GM18526 (cell line): Measurements from ENCODE around the gene PRKCB.

Experiments
- POLR2A ChIP-seq: IDR thresholded peaks from 3 replicates; pipeline ENCODE4 v1.6.1; 2011; ENCODE audit not compliant: insufficient read length; ENCODE audit errors: extremely low read depth

PRKCB gene

GRCh38 chr16:23901178-23902033 is 65.6 kb downstream of the PRKCB start:
- TF ChIP-seq POLR2A: no peak

- TF ChIP-seq POLR2A: no peak
Observed at GRCh38 chr16:23902034-23902747, 66.4 kb downstream of the PRKCB start.

GRCh38 chr16:23902748-23903414 is 67.1 kb downstream of the PRKCB start:
- no peak for TF ChIP-seq POLR2A

DNA sequence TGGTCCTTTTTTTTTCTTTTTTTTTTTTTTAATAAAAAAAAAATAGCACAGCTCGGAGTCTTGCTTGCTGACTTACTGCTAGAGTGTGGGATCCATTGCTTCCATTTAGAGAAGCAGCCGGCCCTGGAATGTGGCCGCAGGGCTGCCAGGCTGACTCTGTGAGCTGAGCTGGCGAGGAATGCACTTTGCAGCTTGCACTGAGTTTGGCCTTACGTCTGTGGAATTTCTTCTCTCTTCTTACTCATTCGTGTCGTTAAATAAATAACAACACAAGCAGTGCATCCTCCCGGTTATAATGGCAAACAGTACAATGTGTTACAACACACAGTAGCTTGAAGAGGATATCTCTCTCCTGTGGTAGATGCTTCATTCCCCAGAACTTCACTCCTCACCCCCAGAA is 69.2 kb downstream of the PRKCB start:
- no peak for TF ChIP-seq POLR2A

DNA sequence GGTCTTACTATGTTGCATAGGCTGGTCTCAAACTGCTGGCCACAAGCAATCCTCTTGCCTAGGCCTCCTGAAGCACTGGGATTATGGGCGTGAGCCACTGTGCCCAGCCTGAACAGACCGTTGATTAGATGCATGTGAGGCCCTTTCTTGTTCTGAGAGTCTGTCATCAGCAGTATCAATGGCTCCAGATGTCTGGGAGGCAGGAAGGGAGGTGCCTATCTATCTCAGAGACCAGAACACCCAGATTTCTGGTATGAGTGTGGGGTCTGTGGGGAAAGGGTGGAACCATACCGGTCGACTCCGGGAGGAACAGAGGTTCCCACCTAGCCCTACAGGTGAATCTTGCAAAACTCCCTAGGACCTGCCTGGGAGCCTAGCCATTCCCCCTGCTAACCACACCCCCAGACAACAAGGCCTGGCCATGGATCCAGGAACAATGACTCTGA is 71.7 kb downstream of the PRKCB start:
- TF ChIP-seq POLR2A: no peak

- no peak for TF ChIP-seq POLR2A
Observed at GRCh38 chr16:23907903-23908302, 72.1 kb downstream of the PRKCB start.

DNA sequence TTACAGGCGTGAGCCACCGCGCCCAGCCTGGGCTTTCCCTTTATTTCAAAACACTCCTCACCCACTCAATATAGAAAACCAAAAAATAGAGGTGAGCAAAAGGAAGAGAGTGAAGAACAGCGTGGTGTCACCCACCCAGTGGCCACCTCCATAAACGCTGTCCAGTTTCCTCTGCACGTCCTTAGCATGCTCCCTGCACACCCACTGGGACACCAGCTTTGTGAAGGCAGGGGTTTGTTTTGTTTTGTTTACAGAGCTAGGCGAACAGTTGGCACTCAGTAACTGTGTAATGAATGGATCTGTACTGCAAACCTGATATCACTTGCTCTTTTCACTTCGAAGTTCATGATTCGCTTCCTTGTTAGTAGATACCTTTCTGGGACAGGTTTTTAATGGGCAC is 73.0 kb downstream of the PRKCB start:
- no peak for TF ChIP-seq POLR2A

GRCh38 chr16:23909792-23910418 is 74.1 kb downstream of the PRKCB start:
- TF ChIP-seq POLR2A: no peak

DNA sequence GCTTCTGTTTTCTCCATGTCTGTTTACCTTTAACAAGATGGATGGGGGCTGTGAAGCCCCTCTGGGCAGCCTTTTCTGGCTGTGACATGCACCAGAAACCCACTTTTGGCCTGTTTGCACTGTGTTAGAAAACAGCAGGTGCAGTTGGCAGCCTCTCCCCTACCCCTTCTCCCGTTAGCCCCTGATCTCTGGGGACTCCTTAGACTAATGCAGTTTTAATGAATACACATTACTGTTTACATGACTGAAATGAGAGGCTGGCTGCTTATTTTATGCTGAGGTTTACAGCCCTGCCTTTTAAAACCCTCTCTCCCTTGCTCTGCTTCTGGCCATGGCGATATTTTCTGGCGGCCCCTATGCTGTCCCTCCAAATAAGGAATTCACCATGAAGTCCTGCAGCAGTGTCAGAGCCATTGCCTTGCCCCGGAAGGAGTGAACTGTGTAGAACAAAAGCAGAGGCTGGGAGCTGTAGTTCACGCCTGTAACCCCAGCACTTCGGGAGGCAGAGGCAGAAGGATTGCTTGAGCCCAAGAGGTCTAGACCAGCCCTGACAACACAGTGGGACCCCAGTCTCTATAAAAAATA is 79.3 kb downstream of the PRKCB start:
- no peak for TF ChIP-seq POLR2A

- TF ChIP-seq POLR2A: no peak
Observed at GRCh38 chr16:23917621-23918020, 81.8 kb downstream of the PRKCB start.

DNA sequence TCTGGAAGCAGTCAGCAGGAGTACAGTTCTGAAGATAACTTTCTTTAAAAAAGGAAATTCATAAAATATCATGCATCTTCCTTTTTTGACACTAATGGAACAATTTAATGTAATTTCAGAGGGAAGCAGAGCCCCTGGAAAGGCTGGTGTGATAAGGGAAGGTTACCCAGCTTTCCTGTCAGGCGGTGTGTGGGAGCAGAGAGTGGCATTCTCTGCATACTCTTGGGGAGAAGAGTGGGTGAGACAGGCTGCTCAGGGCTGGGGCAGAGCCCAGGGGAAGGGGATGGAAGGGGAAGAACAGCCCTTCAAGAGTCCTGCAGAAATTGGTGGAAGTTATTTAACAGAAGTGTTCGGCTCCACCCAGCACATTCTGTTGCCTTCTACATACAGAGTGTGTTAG is 84.7 kb downstream of the PRKCB start:
- no peak for TF ChIP-seq POLR2A

- TF ChIP-seq POLR2A: no peak
Observed at GRCh38 chr16:23920899-23921298, 85.1 kb downstream of the PRKCB start.

- no peak for TF ChIP-seq POLR2A
Observed at GRCh38 chr16:23922406-23922805, 86.6 kb downstream of the PRKCB start.

DNA sequence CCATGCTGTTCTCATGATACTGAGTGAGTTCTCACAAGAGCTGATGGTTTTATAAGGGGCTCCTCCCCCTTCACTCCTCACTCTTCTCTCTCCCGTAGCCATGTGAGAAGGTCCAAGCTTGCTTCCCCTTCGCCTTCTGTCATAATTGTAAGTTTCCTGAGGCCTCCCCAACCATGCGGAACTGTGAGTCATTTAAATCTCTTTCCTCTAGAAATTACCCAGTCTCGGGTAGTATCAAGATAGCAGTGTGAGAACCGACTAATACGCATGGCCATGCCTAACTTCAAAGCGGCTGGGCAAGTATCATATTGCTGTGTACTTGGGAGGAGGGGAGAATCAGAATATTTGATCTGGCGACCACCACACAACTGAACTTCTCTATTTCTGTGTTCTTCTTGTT is 88.3 kb downstream of the PRKCB start:
- TF ChIP-seq POLR2A: no peak

DNA sequence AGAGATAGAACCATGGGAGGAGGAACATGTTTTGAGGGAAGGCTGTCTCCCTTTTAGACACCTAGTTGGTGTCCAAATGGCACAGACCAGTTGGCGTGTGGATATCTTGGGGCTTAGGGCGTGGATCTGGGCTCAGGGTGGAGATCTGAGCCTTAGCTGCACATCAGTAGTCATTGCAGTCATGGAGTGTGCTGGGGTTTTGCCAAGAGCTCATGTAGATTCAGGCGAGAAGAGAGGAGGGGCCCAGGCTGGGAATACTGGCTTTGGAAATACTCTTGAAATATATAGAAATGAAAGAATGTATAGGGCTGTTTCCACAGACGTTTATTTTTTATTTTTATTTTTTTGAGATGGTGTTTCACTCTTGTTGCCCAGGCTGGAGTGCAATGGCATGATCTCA is 92.0 kb downstream of the PRKCB start:
- no peak for TF ChIP-seq POLR2A
